DND-41 (cell line): Measurements from ENCODE around the gene CPEB1.

Experiments used
- CTCF ChIP-seq: IDR thresholded peaks from 2 replicates; pipeline ENCODE4 v1.5.1; 2012; ENCODE audit warnings: borderline replicate concordance, low read length, moderate library complexity, mild to moderate bottlenecking; ENCODE audit not compliant: poor library complexity, severe bottlenecking; ENCODE audit errors: extremely low read depth
- EZH2 ChIP-seq: IDR thresholded peaks from 3 replicates; pipeline ENCODE4 v1.6.1; 2012; ENCODE audit warnings: borderline replicate concordance, low read depth, mild to moderate bottlenecking, moderate library complexity, low read length, inconsistent platforms; ENCODE audit not compliant: severe bottlenecking

- no peak for TF ChIP-seq CTCF
- no peak for TF ChIP-seq EZH2
These were observed 16.0 kb upstream of the CPEB1 start for GRCh38 chr15:82663186-82663600.
